ENCODE data around the gene PILRA.
"Not testable (repeated sequence)": the region's sequence is repeated elsewhere in the genome, so short reads cannot be mapped to it uniquely, and the experiment has no call there.

Gene PILRA

DNA sequence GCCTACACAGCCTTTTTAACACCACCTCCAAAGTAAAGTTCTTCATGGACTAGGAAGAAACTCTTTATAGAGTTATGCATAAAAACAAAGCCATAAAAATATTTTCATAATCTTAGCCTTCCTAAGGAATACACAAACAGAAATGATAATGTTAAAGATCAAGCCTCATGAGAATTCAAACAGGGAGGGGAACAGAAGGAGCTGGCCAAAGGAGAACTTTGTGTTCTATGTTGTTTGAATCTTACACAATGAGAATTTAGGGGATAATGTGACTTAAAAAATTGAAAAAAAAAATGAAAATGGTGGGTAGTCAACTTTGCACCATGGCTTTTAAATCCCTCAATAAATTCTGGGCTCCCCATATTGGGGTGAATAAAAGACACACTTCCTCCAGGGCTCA is 24.5 kb upstream of the PILRA start:
- H4K12ac ChIP-seq (ENCODE audit: low read depth, low read length): no peak overlapping the region

GRCh38 chr7:100349757-100350156 is 23.5 kb upstream of the PILRA start:
- no peak overlapping the region for H3K14ac ChIP-seq (ENCODE audit: low read length)
- no CpG with 5 or more reads among the region's 6 CpGs for WGBS (ENCODE audit: extremely low coverage, insufficient coverage, insufficient read length)

More for the DNA sequence above, 24.5 kb upstream of the PILRA start:
- no peaks in the 10 kb centered on the region for H3K27me3 ChIP-seq (ENCODE audit: insufficient read depth, low read length)
- no peak overlapping the region for H3K4me3 ChIP-seq (ENCODE audit: low read depth, low read length)
- H2BK120ac ChIP-seq (ENCODE audit: insufficient read depth, low read length, poor library complexity): no peak overlapping the region
- no peak overlapping the region for H3K18ac ChIP-seq (ENCODE audit: low read length)
- H3K79me2 ChIP-seq (ENCODE audit: control insufficient read depth, insufficient read depth, low read length, poor library complexity): no peaks in the 10 kb centered on the region
- H3K9ac ChIP-seq (ENCODE audit: low read length): no peak overlapping the region
- H3K27ac ChIP-seq (ENCODE audit: low read depth, low read length): no peak overlapping the region
- no peak for DNase-seq
- H4K8ac ChIP-seq (ENCODE audit: low read depth, low read length): no peak overlapping the region
- H4K91ac ChIP-seq (ENCODE audit: low read depth, low read length): no peak overlapping the region
- no peak overlapping the region for H2BK5ac ChIP-seq (ENCODE audit: low read depth, low read length, poor library complexity)
- no peaks in the 10 kb centered on the region for H3K79me1 ChIP-seq (ENCODE audit: low read length)
- H3K9me3 ChIP-seq (ENCODE audit: insufficient read depth, low read depth, low read length): no peaks in the 10 kb centered on the region
- no peak overlapping the region for H3K14ac ChIP-seq (ENCODE audit: low read length)
- H3K23ac ChIP-seq (ENCODE audit: low read length): no peak overlapping the region
- peaks cover 58 to 69% of the 10 kb centered on the region in 2 experiments for H3K36me3 ChIP-seq (ENCODE audit: control insufficient read depth in 1 of 2, insufficient read depth in 2 of 2, low read length in 2 of 2)
- no peak overlapping the region for H2AFZ ChIP-seq (ENCODE audit: insufficient read depth, low read length, poor library complexity)
- H3K4me1 ChIP-seq (ENCODE audit: control insufficient read depth in 1 of 2, insufficient read depth in 2 of 2, low read length in 2 of 2): peaks cover 0 to 4% of the 10 kb centered on the region in 2 experiments
- H2BK12ac ChIP-seq (ENCODE audit: low read length): no peak overlapping the region
- H2AK5ac ChIP-seq (ENCODE audit: low read length): no peak overlapping the region
- no peak overlapping the region for H3K4ac ChIP-seq (ENCODE audit: low read depth, low read length)
- no peak overlapping the region for H3K4me2 ChIP-seq (ENCODE audit: low read length)

DNA sequence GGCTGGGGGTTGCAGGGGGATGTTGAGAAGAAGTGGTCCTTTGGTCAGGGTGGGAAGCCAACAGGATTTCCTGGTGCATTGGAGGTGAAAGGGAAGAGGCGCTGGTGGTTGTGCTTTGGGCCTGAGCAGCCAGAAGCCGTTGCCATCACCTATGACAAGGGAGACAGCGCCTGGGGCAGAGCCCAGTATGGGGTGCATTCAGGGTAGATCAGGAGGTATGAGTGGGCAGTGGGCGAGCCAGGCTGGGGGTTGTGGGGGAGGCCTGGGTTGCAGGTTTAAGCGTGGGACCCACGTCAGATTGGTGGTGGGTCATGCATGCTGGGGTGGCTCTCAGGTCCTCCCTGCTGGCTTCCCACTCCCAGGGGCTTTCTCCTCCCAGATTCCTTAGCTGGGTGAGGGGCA is 21.6 kb upstream of the PILRA start:
- peaks cover 3% of the 10 kb centered on the region for H3K9me3 ChIP-seq (ENCODE audit: insufficient read depth, low read depth, low read length)
- no peak overlapping the region for H3K14ac ChIP-seq (ENCODE audit: low read length)
- no peak overlapping the region for H2AFZ ChIP-seq (ENCODE audit: insufficient read depth, low read length, poor library complexity)
- no peak overlapping the region for H4K8ac ChIP-seq (ENCODE audit: low read depth, low read length)
- no peaks in the 10 kb centered on the region for H3K27me3 ChIP-seq (ENCODE audit: insufficient read depth, low read length)
- no peak for DNase-seq
- no peak overlapping the region for H3K27ac ChIP-seq (ENCODE audit: low read depth, low read length)
- H3K4me2 ChIP-seq (ENCODE audit: low read length): no peak overlapping the region
- H3K9ac ChIP-seq (ENCODE audit: low read length): no peak overlapping the region
- H2BK5ac ChIP-seq (ENCODE audit: low read depth, low read length, poor library complexity): no peak overlapping the region
- no peak overlapping the region for H2BK12ac ChIP-seq (ENCODE audit: low read length)
- peaks cover 79 to 84% of the 10 kb centered on the region in 2 experiments for H3K36me3 ChIP-seq (ENCODE audit: control insufficient read depth in 1 of 2, insufficient read depth in 2 of 2, low read length in 2 of 2)
- H3K4me1 ChIP-seq (ENCODE audit: control insufficient read depth in 1 of 2, insufficient read depth in 2 of 2, low read length in 2 of 2): no peaks in the 10 kb centered on the region
- no peaks in the 10 kb centered on the region for H3K79me1 ChIP-seq (ENCODE audit: low read length)
- no peaks in the 10 kb centered on the region for H3K79me2 ChIP-seq (ENCODE audit: control insufficient read depth, insufficient read depth, low read length, poor library complexity)
- WGBS (ENCODE audit: extremely low coverage, insufficient coverage, insufficient read length): no CpG with 5 or more reads among the region's 6 CpGs
- no peak overlapping the region for H4K12ac ChIP-seq (ENCODE audit: low read depth, low read length)
- no peak overlapping the region for H2BK120ac ChIP-seq (ENCODE audit: insufficient read depth, low read length, poor library complexity)
- H3K4ac ChIP-seq (ENCODE audit: low read depth, low read length): no peak overlapping the region
- no peak overlapping the region for H3K4me3 ChIP-seq (ENCODE audit: low read depth, low read length)
- no peak overlapping the region for H3K18ac ChIP-seq (ENCODE audit: low read length)
- no peak overlapping the region for H4K91ac ChIP-seq (ENCODE audit: low read depth, low read length)
- H3K23ac ChIP-seq (ENCODE audit: low read length): no peak overlapping the region
- no peak overlapping the region for H2AK5ac ChIP-seq (ENCODE audit: low read length)

More at GRCh38 chr7:100349757-100350156, 23.5 kb upstream of the PILRA start:
- Histone ChIP-seq H3K4me1 (ENCODE audit: control insufficient read depth in 1 of 2, insufficient read depth in 2 of 2, low read length in 2 of 2) (peaks cover 0 to 1% of the 10 kb centered on the region in 2 experiments), H4K91ac (ENCODE audit: low read depth, low read length) (no peak overlapping the region), H3K79me2 (ENCODE audit: control insufficient read depth, insufficient read depth, low read length, poor library complexity) (no peaks in the 10 kb centered on the region), H2BK12ac (ENCODE audit: low read length) (no peak overlapping the region), H3K27me3 (ENCODE audit: insufficient read depth, low read length) (no peaks in the 10 kb centered on the region), H2AK5ac (ENCODE audit: low read length) (no peak overlapping the region), H2AFZ (ENCODE audit: insufficient read depth, low read length, poor library complexity) (no peak overlapping the region), H2BK5ac (ENCODE audit: low read depth, low read length, poor library complexity) (no peak overlapping the region), H3K79me1 (ENCODE audit: low read length) (no peaks in the 10 kb centered on the region), H3K18ac (ENCODE audit: low read length) (no peak overlapping the region), H3K4me2 (ENCODE audit: low read length) (no peak overlapping the region), H3K9me3 (ENCODE audit: insufficient read depth, low read depth, low read length) (no peaks in the 10 kb centered on the region), H3K4me3 (ENCODE audit: low read depth, low read length) (no peak overlapping the region), H3K27ac (ENCODE audit: low read depth, low read length) (no peak overlapping the region), H4K8ac (ENCODE audit: low read depth, low read length) (no peak overlapping the region), H4K12ac (ENCODE audit: low read depth, low read length) (no peak overlapping the region), H3K36me3 (ENCODE audit: control insufficient read depth in 1 of 2, insufficient read depth in 2 of 2, low read length in 2 of 2) (peaks cover 65 to 76% of the 10 kb centered on the region in 2 experiments), H3K9ac (ENCODE audit: low read length) (no peak overlapping the region), H3K23ac (ENCODE audit: low read length) (no peak overlapping the region), H3K4ac (ENCODE audit: low read depth, low read length) (no peak overlapping the region), H2BK120ac (ENCODE audit: insufficient read depth, low read length, poor library complexity) (no peak overlapping the region)
- DNase-seq: no peak

DNA sequence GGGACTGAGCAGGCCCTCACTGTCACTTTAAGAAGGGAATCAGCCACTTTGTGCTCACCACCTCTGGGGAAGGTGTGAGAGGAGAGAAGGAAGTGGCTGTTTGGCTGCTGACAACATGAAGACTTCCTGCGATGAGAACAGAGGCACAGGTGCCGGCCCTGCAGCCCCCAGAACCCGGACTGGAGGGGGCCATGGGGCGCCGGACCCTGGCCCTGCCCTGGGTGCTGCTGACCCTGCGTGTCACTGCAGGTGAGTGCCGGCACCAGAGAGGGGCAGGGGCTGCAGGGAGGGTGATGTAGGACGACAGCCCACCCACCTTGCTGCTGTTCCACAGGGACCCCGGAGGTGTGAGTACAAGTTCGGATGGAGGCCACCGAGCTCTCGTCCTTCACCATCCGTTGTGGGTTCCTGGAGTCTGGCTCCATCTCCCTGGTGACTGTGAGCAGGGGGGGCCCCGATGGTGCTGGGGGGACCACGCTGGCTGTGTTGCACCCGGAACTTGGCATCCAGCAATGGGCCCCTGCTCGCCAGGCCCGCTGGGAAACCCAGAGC is 21.0 kb upstream of the PILRA start:
- H3K9ac ChIP-seq (ENCODE audit: low read length); H4K91ac ChIP-seq (ENCODE audit: low read depth, low read length); H3K9me3 ChIP-seq (ENCODE audit: insufficient read depth, low read depth, low read length); H4K8ac ChIP-seq (ENCODE audit: low read depth, low read length); H3K27ac ChIP-seq (ENCODE audit: low read depth, low read length); H2BK120ac ChIP-seq (ENCODE audit: insufficient read depth, low read length, poor library complexity); H3K14ac ChIP-seq (ENCODE audit: low read length); H3K79me2 ChIP-seq (ENCODE audit: control insufficient read depth, insufficient read depth, low read length, poor library complexity); H3K4me1 ChIP-seq (ENCODE audit: control insufficient read depth in 1 of 2, insufficient read depth in 2 of 2, low read length in 2 of 2); H2AK5ac ChIP-seq (ENCODE audit: low read length); H3K18ac ChIP-seq (ENCODE audit: low read length); H2BK5ac ChIP-seq (ENCODE audit: low read depth, low read length, poor library complexity); H2AFZ ChIP-seq (ENCODE audit: insufficient read depth, low read length, poor library complexity); H3K27me3 ChIP-seq (ENCODE audit: insufficient read depth, low read length); H3K23ac ChIP-seq (ENCODE audit: low read length); DNase-seq; H4K12ac ChIP-seq (ENCODE audit: low read depth, low read length); H3K4me3 ChIP-seq (ENCODE audit: low read depth, low read length); H2BK12ac ChIP-seq (ENCODE audit: low read length); H3K4me2 ChIP-seq (ENCODE audit: low read length); H3K4ac ChIP-seq (ENCODE audit: low read depth, low read length); H3K79me1 ChIP-seq (ENCODE audit: low read length): not testable (repeated sequence)
- WGBS (ENCODE audit: extremely low coverage, insufficient coverage, insufficient read length): no CpG with 5 or more reads among the region's 18 CpGs
- peaks cover 82 to 86% of the 10 kb centered on the region in 2 experiments for H3K36me3 ChIP-seq (ENCODE audit: control insufficient read depth in 1 of 2, insufficient read depth in 2 of 2, low read length in 2 of 2)

Data from trophoblast cell (in vitro differentiated cells and primary cell).